ENCODE measurements around the gene KCNQ1OT1.

Gene KCNQ1OT1

DNA sequence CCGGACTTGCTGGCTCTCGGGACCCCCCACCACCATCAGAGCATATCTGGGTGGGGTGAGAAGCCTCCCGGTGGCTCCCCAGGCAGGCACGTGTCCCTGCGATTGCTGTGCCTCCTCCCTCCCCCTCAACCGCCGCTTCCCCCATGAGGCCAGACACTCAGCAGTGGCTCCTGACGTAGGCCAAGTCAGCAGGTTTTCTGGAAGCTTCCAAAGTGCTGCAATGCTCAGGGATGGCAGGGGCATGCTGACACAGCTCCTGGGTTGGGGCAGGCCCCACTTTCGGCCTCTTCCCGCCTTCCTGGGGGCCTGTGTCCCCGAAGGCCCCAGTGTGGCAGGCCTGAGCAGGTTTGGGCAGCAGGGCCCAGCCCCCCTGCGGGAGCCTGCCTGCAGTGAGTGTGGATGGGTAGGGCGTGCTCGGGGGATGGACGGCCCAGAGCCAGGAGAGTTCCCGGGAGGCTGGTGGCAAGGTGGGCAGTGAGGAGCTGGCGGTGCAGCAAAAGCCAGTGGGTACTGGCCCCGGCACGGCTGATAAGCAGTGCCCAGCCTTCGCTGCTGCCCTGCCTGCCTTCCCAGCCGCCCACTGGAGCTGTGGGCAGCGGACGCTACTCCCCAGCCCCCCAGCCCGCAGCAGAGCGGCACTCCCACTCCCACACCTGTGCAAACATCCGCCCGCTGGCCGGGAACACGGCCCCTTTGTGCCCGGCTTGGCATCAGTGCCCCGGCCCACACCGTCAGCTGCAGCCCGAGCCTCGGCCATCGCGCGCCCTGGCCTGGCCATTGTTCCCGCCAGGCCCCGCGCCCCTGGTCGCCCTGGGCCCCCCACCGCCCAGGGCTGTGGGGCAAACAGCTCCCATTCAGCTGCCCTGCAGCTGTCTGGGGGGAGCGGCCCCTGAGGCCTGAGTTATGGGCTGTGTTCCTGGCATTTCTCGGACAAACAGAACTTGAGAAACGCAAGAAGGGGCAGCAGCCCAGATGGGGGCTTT, 125.0 kb downstream of the KCNQ1OT1 start:
- Histone ChIP-seq H3K9me2 (replicated peaks; ENCODE audit: insufficient read depth, low read length) (no peaks in the 10 kb centered on the region), H3K4me3 (ENCODE audit: low read length) (no peak overlapping the region), H3K9me3 (replicated peaks; ENCODE audit: insufficient read depth, low read length) (no peaks in the 10 kb centered on the region), H3K79me2 (ENCODE audit: low read length) (no peaks in the 10 kb centered on the region), H3K4me2 (ENCODE audit: low read depth, low read length) (no peak overlapping the region), H3K4me1 (ENCODE audit: low read length) (no peaks in the 10 kb centered on the region), H3K27ac (ENCODE audit: low read length) (no peak overlapping the region), H3K27me3 (replicated peaks; ENCODE audit: insufficient read depth, low read length) (no peaks in the 10 kb centered on the region), H3K36me3 (replicated peaks; ENCODE audit: insufficient read depth, low read length) (no peaks in the 10 kb centered on the region), H3F3A (ENCODE audit: insufficient read depth, low read length) (no peaks in the 10 kb centered on the region), H3K9ac (ENCODE audit: low read length) (no peak overlapping the region), H4K20me1 (ENCODE audit: insufficient read depth, low read length) (no peaks in the 10 kb centered on the region), H2AFZ (ENCODE audit: low read length) (no peak overlapping the region)
- DNase-seq, result no peak
- TF ChIP-seq, protein P1, sequence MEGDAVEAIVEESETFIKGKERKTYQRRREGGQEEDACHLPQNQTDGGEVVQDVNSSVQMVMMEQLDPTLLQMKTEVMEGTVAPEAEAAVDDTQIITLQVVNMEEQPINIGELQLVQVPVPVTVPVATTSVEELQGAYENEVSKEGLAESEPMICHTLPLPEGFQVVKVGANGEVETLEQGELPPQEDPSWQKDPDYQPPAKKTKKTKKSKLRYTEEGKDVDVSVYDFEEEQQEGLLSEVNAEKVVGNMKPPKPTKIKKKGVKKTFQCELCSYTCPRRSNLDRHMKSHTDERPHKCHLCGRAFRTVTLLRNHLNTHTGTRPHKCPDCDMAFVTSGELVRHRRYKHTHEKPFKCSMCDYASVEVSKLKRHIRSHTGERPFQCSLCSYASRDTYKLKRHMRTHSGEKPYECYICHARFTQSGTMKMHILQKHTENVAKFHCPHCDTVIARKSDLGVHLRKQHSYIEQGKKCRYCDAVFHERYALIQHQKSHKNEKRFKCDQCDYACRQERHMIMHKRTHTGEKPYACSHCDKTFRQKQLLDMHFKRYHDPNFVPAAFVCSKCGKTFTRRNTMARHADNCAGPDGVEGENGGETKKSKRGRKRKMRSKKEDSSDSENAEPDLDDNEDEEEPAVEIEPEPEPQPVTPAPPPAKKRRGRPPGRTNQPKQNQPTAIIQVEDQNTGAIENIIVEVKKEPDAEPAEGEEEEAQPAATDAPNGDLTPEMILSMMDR (IDR thresholded peaks at IDR 0.05; ENCODE audit: low read length), result no peak
- TF ChIP-seq EZH2 (optimal IDR thresholded peaks at IDR 0.05; ENCODE audit: low read depth, low read length) (no peak), EZH2phosphoT487 (IDR thresholded peaks at IDR 0.05; ENCODE audit: low read length) (no peak)

DNA sequence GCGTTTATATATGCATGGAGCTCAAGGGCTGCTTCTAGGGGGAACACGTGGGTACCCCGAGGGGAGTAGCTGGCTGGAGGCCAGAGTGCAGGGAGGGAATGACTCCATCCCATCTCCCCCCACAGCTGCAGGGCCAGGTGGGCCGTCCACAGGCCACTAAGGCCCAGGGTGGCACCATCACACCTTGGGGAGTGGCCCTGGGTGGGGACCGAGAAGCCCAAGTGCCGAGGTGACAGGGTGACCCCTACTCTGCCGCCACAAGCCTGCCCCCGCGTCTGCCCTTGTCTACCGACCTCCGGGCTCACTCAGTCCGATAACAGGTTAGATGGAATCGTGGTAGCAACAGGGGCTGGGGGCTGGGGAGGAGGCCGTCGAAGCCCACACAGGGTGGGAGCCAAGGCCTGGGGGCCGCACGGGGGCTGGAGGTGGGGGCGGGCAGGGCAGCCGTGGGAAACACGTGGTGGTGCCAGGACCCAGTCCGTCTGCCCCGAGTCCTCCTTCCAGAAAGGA, 125.7 kb downstream of the KCNQ1OT1 start:
- no peaks in the 10 kb centered on the region for H3K36me3 ChIP-seq (replicated peaks; ENCODE audit: insufficient read depth, low read length)
- H3F3A ChIP-seq (ENCODE audit: insufficient read depth, low read length), result no peaks in the 10 kb centered on the region
- no peak for DNase-seq
- H3K9ac ChIP-seq (ENCODE audit: low read length), result no peak overlapping the region
- H3K27ac ChIP-seq (ENCODE audit: low read length), result no peak overlapping the region
- peaks cover 7% of the 10 kb centered on the region; the same call in 1 of the 2 replicates for H3K4me1 ChIP-seq (ENCODE audit: low read length)
- H3K79me2 ChIP-seq (ENCODE audit: low read length), result no peaks in the 10 kb centered on the region
- no peaks in the 10 kb centered on the region for H3K9me2 ChIP-seq (replicated peaks; ENCODE audit: insufficient read depth, low read length)
- H3K4me2 ChIP-seq (ENCODE audit: low read depth, low read length), result no peak overlapping the region
- no peak overlapping the region for H2AFZ ChIP-seq (ENCODE audit: low read length)
- no peaks in the 10 kb centered on the region for H3K9me3 ChIP-seq (replicated peaks; ENCODE audit: insufficient read depth, low read length)
- H3K27me3 ChIP-seq (replicated peaks; ENCODE audit: insufficient read depth, low read length), result no peaks in the 10 kb centered on the region
- TF ChIP-seq EZH2 (optimal IDR thresholded peaks at IDR 0.05; ENCODE audit: low read depth, low read length), result no peak
- TF ChIP-seq, protein P1 (IDR thresholded peaks at IDR 0.05; ENCODE audit: low read length), result no peak
- no peak for TF ChIP-seq EZH2phosphoT487 (IDR thresholded peaks at IDR 0.05; ENCODE audit: low read length)
- H4K20me1 ChIP-seq (ENCODE audit: insufficient read depth, low read length), result no peaks in the 10 kb centered on the region
- no peak overlapping the region for H3K4me3 ChIP-seq (ENCODE audit: low read length)

DNA sequence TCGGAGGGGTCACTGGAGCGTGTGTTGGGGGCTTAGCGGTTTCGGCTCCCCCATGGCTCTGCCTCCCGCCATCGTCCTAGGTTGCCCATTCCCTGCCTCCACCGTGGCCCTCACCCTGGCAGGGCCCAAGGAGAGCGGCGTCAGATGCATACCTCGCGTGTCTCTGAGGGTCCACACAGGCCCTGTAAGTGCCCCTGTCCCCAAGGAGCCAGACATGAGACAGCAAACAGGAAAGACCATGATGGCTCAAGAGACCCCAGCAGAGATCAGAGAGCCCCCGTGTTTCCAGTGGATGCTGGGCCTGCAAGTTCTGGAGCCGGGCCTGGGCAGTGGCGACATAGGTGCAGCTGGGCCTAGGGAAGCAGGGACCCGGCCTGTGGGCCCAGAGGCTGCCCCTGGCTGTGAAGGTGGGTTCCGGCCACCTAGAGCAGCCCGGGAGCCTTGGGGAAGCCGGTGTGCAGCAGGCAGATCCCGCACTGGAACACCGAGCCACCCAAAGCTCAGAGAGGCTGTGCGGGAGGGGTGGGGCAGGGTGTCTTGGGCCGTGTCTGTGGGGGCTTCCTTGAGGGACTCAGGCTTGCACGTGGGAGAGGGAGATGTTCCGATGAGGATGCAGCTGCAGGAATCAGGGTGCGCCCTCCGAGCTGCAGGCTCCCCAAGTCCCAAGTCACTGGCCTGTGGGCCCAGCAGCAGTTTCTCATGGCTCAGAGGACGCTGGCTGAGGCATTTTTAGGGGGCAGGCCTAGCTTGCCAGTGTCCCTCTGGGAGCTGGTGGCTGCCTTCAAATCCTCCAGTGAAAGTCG, 126.4 kb downstream of the KCNQ1OT1 start:
- Histone ChIP-seq H3K4me3 (ENCODE audit: low read length) (no peak overlapping the region), H2AFZ (ENCODE audit: low read length) (no peak overlapping the region), H3K36me3 (replicated peaks; ENCODE audit: insufficient read depth, low read length) (no peaks in the 10 kb centered on the region), H4K20me1 (ENCODE audit: insufficient read depth, low read length) (no peaks in the 10 kb centered on the region), H3K4me2 (ENCODE audit: low read depth, low read length) (no peak overlapping the region), H3K9ac (ENCODE audit: low read length) (no peak overlapping the region), H3K9me3 (replicated peaks; ENCODE audit: insufficient read depth, low read length) (no peaks in the 10 kb centered on the region), H3K9me2 (replicated peaks; ENCODE audit: insufficient read depth, low read length) (no peaks in the 10 kb centered on the region), H3K4me1 (ENCODE audit: low read length) (peaks cover 7% of the 10 kb centered on the region; the same call in 1 of the 2 replicates), H3K79me2 (ENCODE audit: low read length) (no peaks in the 10 kb centered on the region), H3F3A (ENCODE audit: insufficient read depth, low read length) (no peaks in the 10 kb centered on the region), H3K27ac (ENCODE audit: low read length) (no peak overlapping the region), H3K27me3 (replicated peaks; ENCODE audit: insufficient read depth, low read length) (no peaks in the 10 kb centered on the region)
- TF ChIP-seq, protein P1 (IDR thresholded peaks at IDR 0.05; ENCODE audit: low read length), result no peak
- TF ChIP-seq EZH2 (optimal IDR thresholded peaks at IDR 0.05; ENCODE audit: low read depth, low read length) (no peak), EZH2phosphoT487 (IDR thresholded peaks at IDR 0.05; ENCODE audit: low read length) (no peak)
- no peak for DNase-seq
